ENCODE measurements around the gene MRTFA.

DNA sequence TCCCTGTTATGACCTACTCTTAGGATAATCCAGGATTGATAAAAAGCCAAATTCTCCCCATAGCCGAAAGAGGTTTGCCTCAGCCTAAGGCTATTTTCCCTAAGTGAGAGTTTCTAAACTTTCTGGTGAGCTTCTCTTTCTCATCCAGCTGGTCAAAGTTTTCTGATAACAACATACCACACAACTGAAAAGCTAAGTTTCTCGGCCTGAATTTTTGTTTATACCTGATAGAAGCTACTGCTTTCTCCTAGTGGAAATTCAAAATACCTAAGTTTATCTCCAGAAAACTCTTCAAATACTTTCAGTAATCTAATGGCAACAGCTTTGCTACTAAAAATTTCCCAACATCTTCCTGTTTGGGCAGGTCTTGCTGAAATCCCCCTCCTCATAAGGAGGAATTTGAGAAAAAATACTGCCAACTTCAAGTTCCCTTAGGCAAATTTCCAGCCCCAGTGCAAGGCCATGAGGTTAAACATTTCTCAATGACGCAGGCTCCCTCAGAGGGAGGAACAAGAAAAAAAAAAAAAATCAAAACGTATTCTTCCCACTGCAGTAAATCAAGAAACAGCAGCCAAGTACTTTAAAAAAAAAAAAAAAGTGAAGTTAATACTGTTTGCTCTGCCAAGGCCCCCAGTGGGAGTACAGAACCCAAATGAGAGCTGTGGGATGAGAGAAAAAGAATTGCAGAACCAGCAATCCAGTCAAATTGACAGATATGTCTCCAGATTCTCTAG lies 127.0 kb downstream of the MRTFA start:
- no peak for TF ChIP-seq GATA2 (IDR thresholded peaks at IDR 0.05; ENCODE audit: low read depth, low read length)
- no peak for TF ChIP-seq GATA3 (IDR thresholded peaks at IDR 0.05; ENCODE audit: low read depth, low read length)
